DOHH2 (cell line): ENCODE data around the gene RNF34.

ENCODE experiments used
- CTCF ChIP-seq: fragments of 200-600 bp; sonication (generic); IDR thresholded peaks from one replicate; pipeline ENCODE4 v1.5.1; 2014; ENCODE audit warnings: antibody characterized with exemption, mild to moderate bottlenecking, low read depth, low read length; ENCODE audit not compliant: poor library complexity, severe bottlenecking
- EZH2phosphoT487 ChIP-seq: fragments of 200-600 bp; sonication (generic); IDR thresholded peaks from 2 replicates; pipeline ENCODE4 v1.6.1; 2017; ENCODE audit warnings: borderline replicate concordance, mild to moderate bottlenecking, antibody characterized with exemption, low read length, moderate library complexity, mixed read lengths

GRCh38 chr12:121424624-121424975, 24.7 kb downstream of the RNF34 start:
- TF ChIP-seq EZH2phosphoT487 (no peak), CTCF (no peak)
